HG02571 (cell line): ENCODE results near the gene FBXW12.

ENCODE experiments used
- ATAC-seq: cut with Tn5 transposase; IDR thresholded peaks from one replicate; pipeline ENCODE4 v1.9.1; 2021; ENCODE audit warnings: mild to moderate bottlenecking, moderate library complexity; ENCODE audit not compliant: unreplicated experiment

The FBXW12 gene

GRCh38 chr3:48419149-48419548 is 47.1 kb downstream of the FBXW12 start:
- ATAC-seq, result no peak

- ATAC-seq, result no peak
Measured at GRCh38 chr3:48419597-48419996, 47.6 kb downstream of the FBXW12 start.

- no peak for ATAC-seq
Measured at GRCh38 chr3:48420561-48420960, 48.5 kb downstream of the FBXW12 start.

GRCh38 chr3:48422272-48422671 is 50.3 kb downstream of the FBXW12 start:
- no peak for ATAC-seq

GRCh38 chr3:48422681-48423080 is 50.7 kb downstream of the FBXW12 start:
- ATAC-seq, result no peak

- no peak for ATAC-seq
Measured at GRCh38 chr3:48423241-48423882, 51.3 kb downstream of the FBXW12 start.

- no peak for ATAC-seq
Measured at GRCh38 chr3:48423883-48424695, 52.1 kb downstream of the FBXW12 start.

- ATAC-seq, result no peak
Measured at GRCh38 chr3:48425281-48425812, 53.3 kb downstream of the FBXW12 start.

GRCh38 chr3:48426401-48426909 is 54.4 kb downstream of the FBXW12 start:
- ATAC-seq, result no peak

- ATAC-seq, result no peak
Measured at GRCh38 chr3:48426944-48427629, 55.1 kb downstream of the FBXW12 start.

- ATAC-seq, result no peak
Measured at GRCh38 chr3:48427630-48427962, 55.6 kb downstream of the FBXW12 start.

GRCh38 chr3:48428088-48428571 is 56.1 kb downstream of the FBXW12 start:
- no peak for ATAC-seq

GRCh38 chr3:48428572-48429316 is 56.7 kb downstream of the FBXW12 start:
- ATAC-seq, result no peak

GRCh38 chr3:48429317-48429959 is 57.4 kb downstream of the FBXW12 start:
- no peak for ATAC-seq

- ATAC-seq, result no peak
Measured at GRCh38 chr3:48429960-48430707, 58.1 kb downstream of the FBXW12 start, which contains the start of gene PLXNB1. PLXNB1 (minus strand) TSS chr3:48430086; CDS start chr3:48424611, 5,475 bp downstream.

- ATAC-seq, result no peak
Measured at GRCh38 chr3:48430708-48431101, 58.7 kb downstream of the FBXW12 start.

- ATAC-seq, result no peak
Measured at GRCh38 chr3:48431224-48432029, 59.4 kb downstream of the FBXW12 start.
